ENCODE results near the gene NKX2-1.

GRCh38 chr14:36518031-36518585 is 1.9 kb downstream of the NKX2-1 start:
- TF ChIP-seq CTCF (IDR thresholded peaks at IDR 0.05 in 2 of 3, conservative IDR thresholded peaks at IDR 0.05 in 1 of 3; ENCODE audit: control insufficient read depth in 2 of 3, extremely low read depth in 1 of 3, insufficient read depth in 1 of 3, low read depth in 3 of 3, low read length in 3 of 3) (no peak), BCLAF1 (IDR thresholded peaks at IDR 0.05) (no peak), SRF (IDR thresholded peaks at IDR 0.05; ENCODE audit: low read depth in 2 of 2, low read length in 2 of 2) (no peak), TARDBP (IDR thresholded peaks at IDR 0.05; ENCODE audit: borderline replicate concordance) (no peak), IRF5 (IDR thresholded peaks at IDR 0.05; ENCODE audit: borderline replicate concordance) (no peak)

All from GM12878 (cell line).